ENCODE results near the gene CHD1L.

DNA sequence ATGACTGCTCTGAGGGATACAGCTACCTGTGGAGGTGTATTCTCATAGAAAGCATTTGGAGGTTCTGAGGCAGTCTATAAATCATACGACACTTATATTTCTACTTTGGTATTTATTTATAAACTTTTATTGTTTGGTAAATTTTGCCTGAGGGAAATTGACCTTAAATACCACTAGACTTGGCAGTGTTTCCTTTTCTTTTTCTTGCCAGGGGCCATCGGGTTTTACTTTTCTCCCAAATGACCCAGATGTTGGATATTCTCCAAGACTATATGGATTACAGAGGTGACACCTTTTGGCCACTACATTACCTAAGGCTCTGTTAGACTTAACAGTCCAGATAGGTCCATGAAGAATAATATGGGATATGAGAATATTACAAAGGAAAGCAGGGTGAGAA is 28.2 kb downstream of the CHD1L start:
- no peak for TF ChIP-seq CEBPB (IDR thresholded peaks at IDR 0.05; ENCODE audit: low read depth, low read length)
- no peak for TF ChIP-seq CTCF (conservative IDR thresholded peaks at IDR 0.05; ENCODE audit: low read depth, low read length)
- TF ChIP-seq ELK1 (IDR thresholded peaks at IDR 0.05; ENCODE audit: borderline replicate concordance, low read depth, low read length), result no peak
- no peak for TF ChIP-seq MXI1 (IDR thresholded peaks at IDR 0.05; ENCODE audit: borderline replicate concordance, low read depth, low read length)
- no peak for TF ChIP-seq MAZ (IDR thresholded peaks at IDR 0.05; ENCODE audit: borderline replicate concordance, low read depth, low read length)
- no peak for TF ChIP-seq RAD21 (IDR thresholded peaks at IDR 0.05; ENCODE audit: low read length)
- TF ChIP-seq POLR2A (IDR thresholded peaks at IDR 0.05; ENCODE audit: low read depth, low read length), result no peak
- no peak for TF ChIP-seq BHLHE40 (IDR thresholded peaks at IDR 0.05; ENCODE audit: low read depth, low read length)
- TF ChIP-seq RCOR1 (IDR thresholded peaks at IDR 0.05; ENCODE audit: insufficient replicate concordance, low read length), result no peak
- no peak for TF ChIP-seq SMC3 (IDR thresholded peaks at IDR 0.05; ENCODE audit: low read depth, low read length)
- TF ChIP-seq, protein P1, sequence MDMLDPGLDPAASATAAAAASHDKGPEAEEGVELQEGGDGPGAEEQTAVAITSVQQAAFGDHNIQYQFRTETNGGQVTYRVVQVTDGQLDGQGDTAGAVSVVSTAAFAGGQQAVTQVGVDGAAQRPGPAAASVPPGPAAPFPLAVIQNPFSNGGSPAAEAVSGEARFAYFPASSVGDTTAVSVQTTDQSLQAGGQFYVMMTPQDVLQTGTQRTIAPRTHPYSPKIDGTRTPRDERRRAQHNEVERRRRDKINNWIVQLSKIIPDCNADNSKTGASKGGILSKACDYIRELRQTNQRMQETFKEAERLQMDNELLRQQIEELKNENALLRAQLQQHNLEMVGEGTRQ (IDR thresholded peaks at IDR 0.05; ENCODE audit: low read depth, low read length), result no peak
- TF ChIP-seq CHD1 (IDR thresholded peaks at IDR 0.05; ENCODE audit: low read depth, low read length), result no peak
- TF ChIP-seq FOS (IDR thresholded peaks at IDR 0.05; ENCODE audit: low read depth, low read length), result no peak

Data from IMR-90 (cell line).